AG09309 (cell line): Measurements from ENCODE around the gene RFTN2.

Source experiments
- DNase-seq: peaks from one replicate; pipeline ENCODE4 v3.0.0-alpha.2; 2010; ENCODE audit warnings: low read depth
- H3K4me3 ChIP-seq: 2 replicates; pipeline ENCODE4 v1.5.1; 2011; ENCODE audit warnings: mild to moderate bottlenecking, low read depth, low read length, moderate library complexity; ENCODE audit not compliant: control insufficient read depth
- CTCF ChIP-seq: IDR thresholded peaks from 2 replicates; pipeline ENCODE4 v1.5.1; 2011; ENCODE audit warnings: mild to moderate bottlenecking, low read depth, low read length, inconsistent platforms; ENCODE audit not compliant: insufficient read depth, control insufficient read depth; ENCODE audit errors: missing control alignments

The RFTN2 gene

GRCh38 chr2:197604117-197604860, 71.1 kb downstream of the RFTN2 start:
- no peak for DNase-seq
- no peak for TF ChIP-seq CTCF
- no peak overlapping the region for H3K4me3 ChIP-seq

GRCh38 chr2:197601726-197602125, 73.7 kb downstream of the RFTN2 start:
- no peak for DNase-seq
- no peak overlapping the region for H3K4me3 ChIP-seq
- no peak for TF ChIP-seq CTCF

- no peak for TF ChIP-seq CTCF
- no peak for DNase-seq
- no peak overlapping the region for H3K4me3 ChIP-seq
Observed at GRCh38 chr2:197600306-197600705, 75.1 kb downstream of the RFTN2 start.

- no peak overlapping the region for H3K4me3 ChIP-seq
- DNase-seq, result no peak
- TF ChIP-seq CTCF, result peak; percentile 39
Observed at GRCh38 chr2:197599285-197599965, 76.0 kb downstream of the RFTN2 start.

GRCh38 chr2:197598450-197598849, 76.9 kb downstream of the RFTN2 start:
- H3K4me3 ChIP-seq, result no peak overlapping the region
- no peak for DNase-seq
- TF ChIP-seq CTCF, result no peak

- H3K4me3 ChIP-seq, result no peak overlapping the region
- no peak for TF ChIP-seq CTCF
- DNase-seq, result no peak
Observed at GRCh38 chr2:197597166-197597565, 78.2 kb downstream of the RFTN2 start.

GRCh38 chr2:197596766-197597165, 78.6 kb downstream of the RFTN2 start:
- H3K4me3 ChIP-seq, result no peak overlapping the region
- DNase-seq, result no peak
- no peak for TF ChIP-seq CTCF
